ENCODE data around the gene PGA4.

Gene PGA4

GRCh38 chr11:61274084-61274483, 51.9 kb downstream of the PGA4 start:
- FAIRE-seq (no peak), DNase-seq (ENCODE audit: insufficient read length, low spot score) (no peak)

- FAIRE-seq: no peak
Observed at GRCh38 chr11:61275191-61275590, 53.0 kb downstream of the PGA4 start.

GRCh38 chr11:61277186-61278000, 55.2 kb downstream of the PGA4 start:
- FAIRE-seq (no peak), DNase-seq (ENCODE audit: insufficient read length, low spot score) (no peak)

More at GRCh38 chr11:61275191-61275590, 53.0 kb downstream of the PGA4 start:
- no peak for DNase-seq (ENCODE audit: insufficient read length, low spot score)

- FAIRE-seq: no peak
- no peak for DNase-seq (ENCODE audit: insufficient read length, low spot score)
Observed at GRCh38 chr11:61278001-61278470, 55.9 kb downstream of the PGA4 start.

GRCh38 chr11:61279934-61280659, 58.0 kb downstream of the PGA4 start:
- FAIRE-seq: no peak
- DNase-seq (ENCODE audit: insufficient read length, low spot score): no peak

- FAIRE-seq: no peak
- no peak for DNase-seq (ENCODE audit: insufficient read length, low spot score)
Observed at GRCh38 chr11:61280883-61281580, 58.9 kb downstream of the PGA4 start.
